ENCODE results near the gene MRPL40. TPM values are rescaled to one million over a fixed set of nuclear protein-coding genes. Genes with fewer than 3 reads are reported as not detected.

MRPL40 gene
- total and polyA plus RNA-seq, 2 donors (not counting 3 experiments of a cell fraction or from before 2014, with no cell fraction given), result 17.5 to 27.4 TPM

DNA sequence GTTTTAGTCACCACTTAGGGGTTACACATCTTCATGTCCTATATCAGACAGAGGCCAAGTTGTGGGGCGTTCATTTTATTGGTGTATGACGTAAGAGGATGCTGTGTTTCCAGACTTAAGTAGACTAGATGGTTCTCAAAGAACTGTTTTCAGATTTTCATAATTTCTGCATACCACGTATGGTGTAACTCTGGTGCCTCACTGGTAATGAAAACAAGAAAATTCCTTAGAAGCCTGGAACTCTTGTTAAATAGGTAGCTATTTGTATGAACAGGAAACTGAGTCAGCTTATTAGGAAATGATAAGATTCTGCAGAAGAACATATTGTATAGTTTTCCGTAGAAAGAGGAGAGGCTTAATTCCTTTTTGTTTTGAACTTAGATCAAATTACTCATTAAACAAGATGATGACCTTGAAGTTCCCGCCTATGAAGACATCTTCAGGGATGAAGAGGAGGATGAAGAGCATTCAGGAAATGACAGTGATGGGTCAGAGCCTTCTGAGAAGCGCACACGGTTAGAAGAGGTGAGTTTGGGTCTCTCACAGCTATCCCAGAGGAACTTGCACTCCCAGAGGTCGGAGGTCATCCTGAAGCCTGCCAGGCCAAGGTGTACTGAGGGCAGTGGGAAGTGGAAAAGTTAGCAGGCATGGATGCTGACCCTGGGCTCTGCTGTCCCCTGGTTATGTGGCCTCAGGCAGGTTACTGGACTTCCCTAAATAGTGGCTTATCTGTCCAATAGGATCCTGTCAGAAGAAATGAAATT is 51.3 kb downstream of the MRPL40 start:
- FAIRE-seq, result peak; percentile 99
- peak overlapping the region in 1 of 3 experiments; percentile 42 for H3K4me3 ChIP-seq (replicated peaks in 1 of 3; ENCODE audit: insufficient read depth in 1 of 3, low read depth in 1 of 3, low read length in 3 of 3)
- H3K27ac ChIP-seq (ENCODE audit: insufficient read depth, low read depth, low read length), result peak overlapping the region; percentile 72
- H2AFZ ChIP-seq (ENCODE audit: low read depth, low read length), result peak overlapping the region; percentile 26
- no peaks in the 10 kb centered on the region for H3K9me3 ChIP-seq (replicated peaks; ENCODE audit: control insufficient read depth, insufficient read depth, low read length)
- intact Hi-C loops (cut with micrococcal nuclease) (loop anchor here (1.0 kb wide), 1 partner anchor 83 kb away; no protein-coding TSS in a partner anchor), dilution Hi-C loops (cut with MboI; ENCODE audit: extremely low pct_ligation_motif_present, low sequenced_read_pairs) (no loop called here)
- CTCF ChIA-PET, result interaction anchor here (0.7 to 4.3 kb wide), 5 partner anchors 9 to 148 kb away, joined by 3 to 31 read pairs (median 5); no protein-coding TSS in a partner anchor
- no peaks in the 10 kb centered on the region for H3K9me1 ChIP-seq (replicated peaks; ENCODE audit: control insufficient read depth, extremely low read depth, insufficient read depth, low read length)
- no peaks in the 10 kb centered on the region for H4K20me1 ChIP-seq (replicated peaks; ENCODE audit: control insufficient read depth, extremely low read depth, insufficient read depth, low read length)
- H3K27me3 ChIP-seq (ENCODE audit: control insufficient read depth in 2 of 2, insufficient read depth in 2 of 2, low read length in 2 of 2), result no peaks in the 10 kb centered on the region
- peak; percentile 96 for DNase-seq (ENCODE audit: low read depth, low spot score)
- POLR2A ChIA-PET, result interaction anchor here (0.6 to 1.5 kb wide), 4 partner anchors 41 to 1334 kb away, joined by 3 to 6 read pairs (median 4); partner anchors contain the start of genes CLDN5 and USP18
- H3K79me2 ChIP-seq (ENCODE audit: control insufficient read depth, insufficient read depth, low read length), result peaks cover 18% of the 10 kb centered on the region
- peak overlapping the region; percentile 51 for H3K4me2 ChIP-seq (ENCODE audit: insufficient read depth, low read length)
- peak overlapping the region; percentile 77 for H3K9ac ChIP-seq (replicated peaks; ENCODE audit: extremely low read depth, insufficient read depth, low read length)
- H3K36me3 ChIP-seq (ENCODE audit: control insufficient read depth in 2 of 2, extremely low read depth in 1 of 2, insufficient read depth in 2 of 2, low read length in 2 of 2), result peaks cover 0 to 3% of the 10 kb centered on the region in 2 experiments
- H3K4me1 ChIP-seq (ENCODE audit: control insufficient read depth, extremely low read depth, insufficient read depth, low read length), result peaks cover 39% of the 10 kb centered on the region
- BruUV-seq (replicated peaks), result no TSS peak
- TF ChIP-seq EZH2 (IDR thresholded peaks at IDR 0.05; ENCODE audit: borderline replicate concordance, low read depth, low read length, severe bottlenecking) (no peak), JUN (IDR thresholded peaks at IDR 0.05; ENCODE audit: borderline replicate concordance, insufficient read depth, insufficient read length, low read depth) (peak; percentile 92), POLR2AphosphoS5 (IDR thresholded peaks at IDR 0.05; ENCODE audit: insufficient read depth, low read depth, low read length) (peak; percentile 34), FOS (IDR thresholded peaks at IDR 0.05; ENCODE audit: borderline replicate concordance, insufficient read depth, low read length) (peak; percentile 70), POLR2A (IDR thresholded peaks at IDR 0.05; ENCODE audit: low read depth, low read length) (no peak), GATA2 (IDR thresholded peaks at IDR 0.05; ENCODE audit: insufficient read depth, insufficient read length, low read depth, low read length) (peak; percentile 72)

Other genes starting within 250 kb of the MRPL40 start
- 6.2 and 6.8 TPM in 2 replicates for gene CLTCL1, start 140.8 kb upstream of the MRPL40 start, total RNA-seq
- 5.0 and 5.1 TPM in 2 replicates for gene CLTCL1, start 140.8 kb upstream of the MRPL40 start, polyA plus RNA-seq
- gene HIRA, start 812 bp upstream of the MRPL40 start, total RNA-seq, result 27.7 and 30.9 TPM in 2 replicates
- 17.3 and 18.1 TPM in 2 replicates for gene HIRA, start 812 bp upstream of the MRPL40 start, polyA plus RNA-seq
- gene C22orf39, start 15.2 kb downstream of the MRPL40 start, total RNA-seq, result 25.0 and 26.1 TPM in 2 replicates
- 27.4 and 28.0 TPM in 2 replicates for gene C22orf39, start 15.2 kb downstream of the MRPL40 start, polyA plus RNA-seq
- 122 and 127 TPM in 2 replicates for gene UFD1, start 46.6 kb downstream of the MRPL40 start, total RNA-seq
- 221 and 228 TPM in 2 replicates for gene UFD1, start 46.6 kb downstream of the MRPL40 start, polyA plus RNA-seq
- gene CDC45, start 47.4 kb downstream of the MRPL40 start, total RNA-seq, result 40.6 and 44.7 TPM in 2 replicates
- gene CDC45, start 47.4 kb downstream of the MRPL40 start, polyA plus RNA-seq, result 33.2 and 36.6 TPM in 2 replicates
- gene CLDN5, start 91.9 kb downstream of the MRPL40 start, total RNA-seq, result 165 and 198 TPM in 2 replicates
- 252 and 295 TPM in 2 replicates for gene CLDN5, start 91.9 kb downstream of the MRPL40 start, polyA plus RNA-seq

All from endothelial cell of umbilical vein (primary cell).